Measurements from ENCODE around the gene MEGF9.
"Not testable (repeated sequence)": the region's sequence is repeated elsewhere in the genome, so short reads cannot be mapped to it uniquely, and the experiment has no call there.

MEGF9 gene

GRCh38 chr9:120561709-120562108 lies 152.6 kb downstream of the MEGF9 start:
- no peak for DNase-seq (ENCODE audit: low read depth)
- in situ Hi-C loops (cut with HindIII; ENCODE audit: low sequenced_read_pairs), result no loop called here
- no peak for TF ChIP-seq CTCF (IDR thresholded peaks at IDR 0.05; ENCODE audit: low read depth, low read length, missing control alignments)
- no peak overlapping the region for H3K4me3 ChIP-seq (ENCODE audit: low read depth, low read length)

GRCh38 chr9:120559546-120559945 lies 154.7 kb downstream of the MEGF9 start:
- no peak for TF ChIP-seq CTCF (IDR thresholded peaks at IDR 0.05; ENCODE audit: low read depth, low read length, missing control alignments)
- in situ Hi-C loops (cut with HindIII; ENCODE audit: low sequenced_read_pairs), result no loop called here

GRCh38 chr9:120558454-120558853 lies 155.8 kb downstream of the MEGF9 start:
- DNase-seq (ENCODE audit: low read depth), result no peak
- H3K4me3 ChIP-seq (ENCODE audit: low read depth, low read length), result no peak overlapping the region
- in situ Hi-C loops (cut with HindIII; ENCODE audit: low sequenced_read_pairs), result no loop called here
- no peak for TF ChIP-seq CTCF (IDR thresholded peaks at IDR 0.05; ENCODE audit: low read depth, low read length, missing control alignments)

More at GRCh38 chr9:120559546-120559945, 154.7 kb downstream of the MEGF9 start:
- no peak overlapping the region for H3K4me3 ChIP-seq (ENCODE audit: low read depth, low read length)
- DNase-seq (ENCODE audit: low read depth), result no peak

- in situ Hi-C loops (cut with HindIII; ENCODE audit: low sequenced_read_pairs), result no loop called here
- H3K4me3 ChIP-seq (ENCODE audit: low read depth, low read length), result no peak overlapping the region
Observed at GRCh38 chr9:120557205-120557604, 157.1 kb downstream of the MEGF9 start.

GRCh38 chr9:120556775-120557174 lies 157.5 kb downstream of the MEGF9 start:
- no peak for DNase-seq (ENCODE audit: low read depth)
- TF ChIP-seq CTCF (IDR thresholded peaks at IDR 0.05; ENCODE audit: low read depth, low read length, missing control alignments), result no peak
- no peak overlapping the region for H3K4me3 ChIP-seq (ENCODE audit: low read depth, low read length)
- in situ Hi-C loops (cut with HindIII; ENCODE audit: low sequenced_read_pairs), result no loop called here

More at GRCh38 chr9:120557205-120557604, 157.1 kb downstream of the MEGF9 start:
- no peak for TF ChIP-seq CTCF (IDR thresholded peaks at IDR 0.05; ENCODE audit: low read depth, low read length, missing control alignments)
- no peak for DNase-seq (ENCODE audit: low read depth)

GRCh38 chr9:120555839-120556238 lies 158.4 kb downstream of the MEGF9 start:
- DNase-seq (ENCODE audit: low read depth), result no peak
- H3K4me3 ChIP-seq (ENCODE audit: low read depth, low read length), result no peak overlapping the region
- TF ChIP-seq CTCF (IDR thresholded peaks at IDR 0.05; ENCODE audit: low read depth, low read length, missing control alignments), result no peak
- in situ Hi-C loops (cut with HindIII; ENCODE audit: low sequenced_read_pairs), result no loop called here

- DNase-seq (ENCODE audit: low read depth); in situ Hi-C loops (cut with HindIII; ENCODE audit: low sequenced_read_pairs); H3K4me3 ChIP-seq (ENCODE audit: low read depth, low read length): not testable (repeated sequence)
Observed at GRCh38 chr9:120552210-120552704, 162.0 kb downstream of the MEGF9 start.

Measured in astrocyte of the cerebellum (primary cell).